Panc1 (cell line): Measurements from ENCODE around the gene PDE11A. TPM values are rescaled to one million over a fixed set of nuclear protein-coding genes. Genes with fewer than 3 reads are reported as not detected.

ENCODE experiments used
- ATAC-seq: fragments of 200-7000 bp; cut with Tn5 transposase; 2 replicates; pipeline ENCODE4 v1.9.1; 2020; ENCODE audit warnings: mild to moderate bottlenecking, moderate library complexity
- BruUV-seq: library from RNA; stranded (reverse); fragments of 400-500 nt; replicated peaks from 2 replicates; lab custom pipeline; 2021; lab: Mats Ljungman, UMichigan
- CTCF ChIA-PET: fragments of 300-600 bp; sonication (Branson Sonifier 250); formaldehyde crosslinking; loops from one replicate; lab custom pipeline; 2022; ENCODE audit warnings: antibody characterized with exemption; lab: Charles Lee
- POLR2A ChIA-PET: fragments of 300-600 bp; sonication (Branson Sonifier 250); formaldehyde crosslinking; loops from one replicate; lab custom pipeline; 2022; ENCODE audit warnings: antibody characterized with exemption; lab: Charles Lee
- DNase-seq: peaks from one replicate; pipeline ENCODE4 v3.0.0-alpha.2; 2010; ENCODE audit warnings: low read depth, low spot score
- H3K27ac ChIP-seq: 2 replicates; pipeline ENCODE4 v1.5.1; 2011; ENCODE audit warnings: mild to moderate bottlenecking, low read length, inconsistent platforms
- H3K27me3 ChIP-seq: fragments of 200-500 bp; sonication (Bioruptor generic); 2 replicates; pipeline ENCODE4 v1.6.0; 2014; ENCODE audit warnings: low read length, inconsistent platforms; ENCODE audit not compliant: control insufficient read depth, insufficient read depth
- H3K36me3 ChIP-seq: fragments of 200-500 bp; sonication (Bioruptor generic); 2 replicates; pipeline ENCODE4 v1.5.1; 2014; ENCODE audit warnings: inconsistent platforms, mild to moderate bottlenecking, low read length, moderate library complexity; ENCODE audit not compliant: control insufficient read depth, insufficient read depth
- H3K4me1 ChIP-seq: 2 replicates; pipeline ENCODE4 v1.5.1; 2011; ENCODE audit warnings: inconsistent platforms, mild to moderate bottlenecking, low read length, moderate library complexity; ENCODE audit not compliant: control insufficient read depth, insufficient read depth
- H3K4me3 ChIP-seq, 2 experiments: 2 replicates each; pipeline ENCODE4 v1.5.1; 2011 to 2012; ENCODE audit warnings: low read depth in 2 of 2, low read length in 2 of 2, mild to moderate bottlenecking in 2 of 2, inconsistent platforms in 1 of 2, moderate library complexity in 1 of 2
- H3K9me3 ChIP-seq: fragments of 200-500 bp; sonication (Bioruptor generic); 2 replicates; pipeline ENCODE4 v1.5.1; 2014; ENCODE audit warnings: low read depth, mild to moderate bottlenecking, inconsistent platforms, low read length, moderate library complexity; ENCODE audit not compliant: control insufficient read depth, insufficient read depth
- CTCF ChIP-seq: fragments of 450-650 bp; IDR thresholded peaks from 2 replicates; pipeline ENCODE4 v1.5.1; 2017; ENCODE audit warnings: mild to moderate bottlenecking
- POLR2AphosphoS5 ChIP-seq: IDR thresholded peaks from 2 replicates; pipeline ENCODE4 v1.6.1; 2012; ENCODE audit warnings: mild to moderate bottlenecking, low read depth, low read length, moderate library complexity
- REST ChIP-seq, 2 experiments: IDR thresholded peaks; 2 replicates each; pipeline ENCODE4 v1.6.1; 2011 to 2012; ENCODE audit warnings: low read depth in 2 of 2, control low read depth in 1 of 2, low read length in 1 of 2, mild to moderate bottlenecking in 1 of 2, moderate library complexity in 1 of 2; ENCODE audit not compliant: insufficient read depth in 1 of 2
- SIN3A ChIP-seq: IDR thresholded peaks from 2 replicates; pipeline ENCODE4 v1.6.1; 2012; ENCODE audit warnings: low read depth, mild to moderate bottlenecking, low read length, moderate library complexity, borderline replicate concordance; ENCODE audit not compliant: insufficient read depth
- TCF7L2 ChIP-seq: IDR thresholded peaks from 2 replicates; pipeline ENCODE4 v1.6.1; 2011; ENCODE audit warnings: mild to moderate bottlenecking, low read depth, low read length, inconsistent platforms
- in situ Hi-C: cut with HindIII; loops from 2 replicates; pipeline ENCODE4 v1.10.0; 2016; ENCODE audit warnings: low sequenced_read_pairs, low pct_unique_long_range_greater_than_20kb
- intact Hi-C: fragments of 100-400 bp; cut with micrococcal nuclease; formaldehyde crosslinking; loops from one replicate; pipeline ENCODE4 v1.10.0; 2022; ENCODE audit not compliant: unreplicated experiment
- total RNA-seq: library from RNA; stranded (reverse); gene quantifications from one replicate; pipeline ENCODE4 v1.2.1, GENCODE V29; 2021; ENCODE audit not compliant: unreplicated experiment

The PDE11A gene
- total RNA-seq, 1 experiment from 2014 or later, result not detected

GRCh38 chr2:177930916-177931315 is 141.7 kb downstream of the PDE11A start:
- ChIA-PET CTCF (no interaction called here), POLR2A (no interaction called here)
- no peak for ATAC-seq
- TF ChIP-seq POLR2AphosphoS5, result no peak
- TF ChIP-seq REST (IDR thresholded peaks at IDR 0.05; ENCODE audit: insufficient read depth in 1 of 2, low read depth in 2 of 2, low read length in 1 of 2), result no peak
- no peak for TF ChIP-seq SIN3A
- TF ChIP-seq TCF7L2, result no peak
- no peak for TF ChIP-seq CTCF
- Histone ChIP-seq H3K27ac (0 out of 2 replicates have a peak overlapping the region, but pooled peaks have one; percentile 13), H3K36me3 (no peaks in the 10 kb centered on the region), H3K4me3 (no peak overlapping the region), H3K4me1 (no peaks in the 10 kb centered on the region), H3K9me3 (no peaks in the 10 kb centered on the region), H3K27me3 (no peaks in the 10 kb centered on the region)
- no peak for DNase-seq
- no TSS peak for BruUV-seq
- in situ Hi-C loops, result no loop called here
- intact Hi-C loops, result no loop called here

GRCh38 chr2:177929662-177930522 is 142.7 kb downstream of the PDE11A start:
- Histone ChIP-seq H3K36me3 (no peaks in the 10 kb centered on the region), H3K4me1 (no peaks in the 10 kb centered on the region), H3K27me3 (no peaks in the 10 kb centered on the region), H3K9me3 (no peaks in the 10 kb centered on the region), H3K4me3 (no peak overlapping the region), H3K27ac (no peak overlapping the region)
- TF ChIP-seq POLR2AphosphoS5 (peak; percentile 43; the same call in 1 of the 2 replicates), CTCF (no peak)
- intact Hi-C loops (no loop called here), in situ Hi-C loops (no loop called here)
- ATAC-seq (peak; percentile 76), DNase-seq (no peak)
- ChIA-PET CTCF (no interaction called here), POLR2A (interaction anchor here (0.5 kb wide), 1 partner anchor 51 kb away, joined by 5 read pairs; no protein-coding TSS in a partner anchor)
- BruUV-seq, result no TSS peak
